ENCODE results near the gene FADS2.

FADS2 gene

DNA sequence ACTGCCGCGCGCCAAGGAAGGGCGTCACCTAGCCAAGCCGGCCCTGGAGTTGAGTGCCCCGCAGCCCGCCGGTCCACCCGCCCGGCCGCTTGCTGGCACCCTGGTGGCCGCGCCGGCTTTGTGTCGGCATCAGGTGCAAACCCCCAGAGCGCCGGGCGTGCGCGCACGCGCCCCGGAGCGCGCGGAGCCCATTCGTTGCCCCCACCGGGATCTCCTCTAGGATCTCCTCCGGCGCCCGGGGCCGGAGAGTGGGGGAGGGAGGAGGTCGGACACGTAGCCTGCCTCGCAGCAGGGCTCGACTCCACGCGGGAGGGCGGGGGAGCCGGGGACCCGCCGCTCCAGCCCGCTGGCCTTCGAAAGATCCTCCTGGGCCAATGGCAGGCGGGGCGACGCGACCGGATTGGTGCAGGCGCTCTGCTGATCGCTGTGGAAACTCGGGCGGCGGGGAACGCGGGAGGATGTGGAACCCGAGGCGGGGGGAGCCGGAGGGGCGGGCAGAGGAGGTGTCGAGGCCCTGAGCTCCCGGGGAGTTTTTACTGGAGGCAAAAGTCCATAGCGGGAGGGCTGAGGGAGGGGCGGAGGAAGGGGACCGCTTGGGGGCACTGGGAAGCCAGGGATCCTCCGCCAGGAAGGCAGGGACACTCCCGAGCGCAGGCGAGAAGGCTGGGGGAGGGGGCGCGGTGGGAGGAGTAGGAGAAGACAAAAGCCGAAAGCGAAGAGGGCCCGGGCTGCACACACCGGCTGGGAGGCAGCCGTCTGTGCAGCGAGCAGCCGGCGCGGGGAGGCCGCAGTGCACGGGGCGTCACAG is at the start of gene FADS2:
Gene FADS2 (plus strand): TSS at position 730 of the 808 bp plus-strand sequence. CDS start 91 bp downstream, outside the sequence.
- peak; percentile 69 for DNase-seq

DNA sequence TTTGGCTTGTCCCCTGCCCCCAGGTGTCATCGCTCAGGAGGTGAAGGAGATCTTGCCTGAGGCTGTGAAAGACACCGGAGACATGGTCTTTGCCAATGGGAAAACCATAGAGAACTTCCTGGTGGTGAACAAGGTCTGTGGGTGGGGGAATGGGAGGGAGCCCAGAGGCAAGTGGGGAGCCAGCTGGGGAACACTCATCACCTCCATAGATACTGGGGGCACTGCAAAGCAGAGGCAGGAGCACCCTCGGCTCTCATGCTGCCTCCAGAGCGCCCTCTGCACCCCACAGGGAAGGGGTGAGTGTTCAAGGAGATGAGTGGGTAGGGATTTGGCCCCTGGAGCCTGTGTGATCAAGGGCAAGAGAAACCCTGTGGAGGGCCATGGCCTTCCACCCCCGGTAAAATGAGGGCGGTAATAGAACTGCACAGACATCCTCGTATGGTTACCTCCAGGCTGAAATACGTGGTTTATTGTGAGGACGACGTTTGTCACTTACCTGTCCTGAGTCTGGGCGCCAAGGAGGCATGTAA is 49.7 kb upstream of the FADS2 start:
- no peak for DNase-seq

DNA sequence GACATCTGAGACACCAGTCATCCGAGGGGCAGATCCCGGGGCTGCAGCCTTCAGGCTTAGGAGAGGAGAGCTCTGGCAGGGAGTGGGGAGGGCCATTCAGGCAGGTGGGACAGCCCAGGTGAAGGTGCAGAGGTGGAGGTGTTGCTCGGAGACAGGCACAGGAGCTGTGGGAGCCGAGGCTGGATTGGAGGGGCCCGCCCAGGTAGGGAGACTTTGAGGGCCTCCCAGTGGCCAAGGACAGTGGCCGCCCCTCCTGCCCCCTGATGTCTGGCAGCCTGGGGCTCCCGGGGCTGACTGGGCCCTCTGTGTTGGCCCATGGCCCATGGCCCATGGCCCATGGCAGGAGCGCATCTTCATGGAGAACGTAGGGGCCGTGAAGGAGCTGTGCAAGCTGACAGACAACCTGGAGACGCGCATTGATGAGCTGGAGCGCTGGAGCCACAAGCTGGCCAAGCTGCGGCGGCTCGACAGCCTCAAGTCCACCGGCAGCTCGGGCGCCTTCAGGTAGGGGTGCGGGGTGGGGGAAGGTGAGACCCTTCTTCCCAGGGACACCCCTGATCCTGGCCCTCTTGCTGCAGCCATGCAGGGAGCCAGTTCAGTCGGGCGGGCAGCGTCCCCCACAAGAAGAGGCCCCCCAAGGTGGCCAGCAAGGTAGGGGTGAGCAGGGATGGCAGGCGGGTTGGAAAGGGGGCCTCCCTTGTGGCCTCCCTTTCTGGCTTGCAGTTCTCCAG is 49.0 kb upstream of the FADS2 start:
- DNase-seq, result no peak

DNA sequence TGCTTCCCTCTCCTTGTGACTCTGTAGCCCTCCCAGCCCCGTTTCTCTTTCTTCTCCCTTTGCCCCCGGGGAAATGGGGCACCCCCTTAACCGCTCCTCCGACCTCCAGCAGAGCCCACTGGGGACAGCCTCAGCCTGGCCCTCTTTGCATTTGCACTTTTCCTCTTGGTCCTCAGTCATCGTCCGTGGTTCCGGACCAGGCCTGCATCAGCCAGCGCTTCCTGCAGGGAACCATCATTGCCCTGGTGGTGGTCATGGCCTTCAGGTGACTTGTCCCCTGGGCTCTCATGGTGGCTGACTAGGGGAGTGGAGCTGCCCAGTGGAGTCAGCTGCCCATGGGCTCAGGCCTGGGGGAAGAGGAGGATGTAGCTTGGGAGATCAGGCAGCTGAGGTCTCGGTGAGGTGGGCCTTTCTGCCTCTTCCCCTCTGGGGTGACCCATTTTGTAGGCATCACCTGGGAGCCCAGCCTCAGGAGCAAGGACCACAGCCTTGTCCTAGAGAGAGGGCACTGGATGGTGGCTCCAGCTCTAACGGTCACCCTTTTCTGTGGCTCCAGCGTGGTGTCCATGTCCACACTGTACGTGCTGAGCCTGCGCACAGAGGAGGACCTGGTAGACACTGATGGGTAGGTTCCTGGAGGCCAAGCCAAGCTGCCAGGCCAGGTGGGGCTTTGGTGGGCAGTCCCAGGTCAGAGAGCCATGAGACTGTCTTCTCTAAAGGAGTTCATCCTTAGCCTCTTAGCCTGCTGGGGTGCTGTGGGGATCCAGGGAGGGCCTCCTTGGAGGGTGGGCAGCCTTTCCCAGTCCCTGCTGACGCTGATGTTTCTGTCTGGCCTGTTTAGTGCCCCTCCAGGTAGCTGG is 48.2 kb upstream of the FADS2 start:
- DNase-seq, result no peak

DNA sequence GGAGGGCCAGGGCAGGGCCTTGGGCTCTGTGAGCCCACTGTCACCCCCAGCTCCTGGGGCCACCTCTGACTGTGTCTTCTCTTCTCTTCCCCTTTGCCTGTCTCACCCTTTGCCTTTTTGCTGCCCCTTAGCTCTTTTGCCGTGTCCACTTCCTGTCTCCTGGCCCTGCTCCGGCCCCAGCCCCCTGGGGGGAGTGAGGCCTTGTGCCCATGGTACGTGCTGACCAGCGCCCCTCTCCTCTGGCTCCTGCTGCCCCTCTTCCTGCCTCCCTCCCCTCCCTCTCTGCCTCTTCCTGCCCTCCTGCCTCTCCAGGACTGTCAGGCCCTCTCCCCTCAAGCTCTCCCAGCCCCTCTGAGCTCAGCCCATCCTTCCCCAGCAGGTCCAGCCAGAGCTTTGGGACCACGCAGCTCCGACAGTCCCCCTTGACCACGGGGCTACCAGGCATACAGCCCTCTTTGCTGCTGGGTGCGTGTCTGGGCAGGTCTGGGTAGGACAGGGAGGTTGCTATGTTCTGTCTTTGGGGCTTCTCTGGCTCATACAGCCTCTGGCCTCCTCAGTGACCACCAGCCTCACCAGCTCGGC is 47.4 kb upstream of the FADS2 start:
- DNase-seq, result no peak

DNA sequence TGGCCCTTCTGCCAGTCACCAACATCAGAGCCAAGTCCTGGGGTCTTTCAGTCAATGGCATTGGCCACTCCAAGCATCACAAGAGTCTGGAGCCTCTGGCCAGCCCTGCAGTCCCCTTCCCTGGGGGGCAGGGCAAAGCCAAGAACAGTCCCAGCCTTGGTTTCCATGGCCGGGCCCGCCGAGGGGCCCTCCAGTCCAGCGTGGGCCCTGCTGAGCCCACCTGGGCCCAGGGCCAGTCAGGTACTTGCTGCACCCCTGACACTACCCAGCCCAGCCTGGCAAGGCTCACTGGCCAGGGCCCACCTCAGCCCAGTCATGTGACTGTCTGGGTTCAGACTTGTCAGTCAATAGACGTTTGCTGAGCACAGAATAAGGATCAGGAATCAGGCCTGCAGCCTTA is 46.5 kb upstream of the FADS2 start:
- no peak for DNase-seq

DNA sequence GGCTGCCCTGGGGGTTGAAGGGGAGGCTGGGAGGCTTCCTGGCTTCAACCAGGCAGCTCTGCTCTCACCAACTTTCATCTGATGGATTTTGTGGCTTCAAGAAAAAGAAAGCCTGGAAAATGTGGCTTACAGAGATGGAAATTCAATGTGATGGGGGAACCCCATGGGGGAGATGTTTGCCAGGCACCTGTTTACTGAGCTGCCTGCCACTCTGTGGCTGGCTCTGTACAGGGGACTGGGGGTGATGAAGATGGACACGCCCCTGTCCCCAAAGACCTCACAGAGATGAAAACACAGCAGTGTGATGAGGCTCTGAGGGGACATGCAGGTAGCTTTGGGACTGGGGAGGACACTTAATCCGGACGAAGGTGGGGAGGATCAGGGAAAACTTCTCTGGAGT is 45.8 kb upstream of the FADS2 start:
- DNase-seq, result no peak

DNA sequence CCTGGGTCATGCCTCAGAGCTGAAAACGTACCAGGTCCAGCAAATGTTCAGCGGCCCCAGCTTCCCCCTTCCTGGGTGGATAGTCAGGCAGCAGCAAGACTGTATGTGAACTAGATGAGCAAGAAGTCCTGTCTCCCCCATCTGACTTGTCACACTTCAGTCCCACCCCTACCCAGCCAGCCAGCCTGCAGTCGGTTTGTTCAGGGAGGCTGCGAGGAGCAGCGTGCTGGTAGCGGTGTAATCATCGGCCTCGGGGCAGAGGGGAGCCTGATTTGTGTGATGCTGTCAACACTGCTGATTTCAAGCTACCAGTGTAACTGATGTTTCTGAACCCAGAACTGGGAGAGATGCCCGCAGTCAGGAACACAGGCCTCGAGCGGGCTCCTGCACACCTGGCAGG is 45.3 kb upstream of the FADS2 start:
- no peak for DNase-seq

DNA sequence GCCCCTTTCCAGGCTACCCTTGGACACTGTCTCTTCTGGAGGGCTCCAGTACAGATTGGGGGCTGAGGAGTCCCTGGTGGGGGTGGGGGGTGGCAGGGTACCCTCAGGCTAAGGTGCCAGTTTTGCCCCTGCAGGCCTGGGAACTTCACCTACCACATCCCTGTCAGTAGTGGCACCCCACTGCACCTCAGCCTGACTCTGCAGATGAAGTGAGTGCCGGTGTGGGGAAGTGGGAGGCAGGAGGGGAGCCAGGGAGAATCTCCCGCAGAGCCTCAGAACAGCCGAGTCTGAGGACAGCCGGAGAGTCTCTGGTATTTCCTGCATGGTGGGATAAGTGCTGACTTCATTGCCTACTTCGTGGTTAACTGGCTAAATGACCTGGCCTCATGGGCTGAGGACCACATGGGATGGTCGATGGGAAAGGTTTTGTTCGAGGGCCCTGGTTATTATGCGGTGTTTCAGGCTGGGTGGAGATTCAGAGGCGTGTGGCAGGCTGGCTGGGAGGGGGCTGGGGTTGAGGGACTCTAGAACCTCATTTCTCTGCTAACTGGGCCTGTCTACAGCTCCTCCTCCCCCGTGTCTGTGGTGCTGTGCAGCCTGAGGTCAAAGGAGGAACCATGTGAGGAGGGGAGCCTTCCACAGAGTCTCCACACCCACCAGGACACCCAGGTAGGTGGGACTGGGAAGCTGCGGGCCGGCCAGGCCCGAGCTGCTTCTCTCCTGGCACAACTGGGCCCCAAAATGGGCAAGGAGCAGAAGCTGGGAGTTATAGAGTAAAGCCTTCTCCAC is 44.2 kb upstream of the FADS2 start:
- DNase-seq, result no peak

DNA sequence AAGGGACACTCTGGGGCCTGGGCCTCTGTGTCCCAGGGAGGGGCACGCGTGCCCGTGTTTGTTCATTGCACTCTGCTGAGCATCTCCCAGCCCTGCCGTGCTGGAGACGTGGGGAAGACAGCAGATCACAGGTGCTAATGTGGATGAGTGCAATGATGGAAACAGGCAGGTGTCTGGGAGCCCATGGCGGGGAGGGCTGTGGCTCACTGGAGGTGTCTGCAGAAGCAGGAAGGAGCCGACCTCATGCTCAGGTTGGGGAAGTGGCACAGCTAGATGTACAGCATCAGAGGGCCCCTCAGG is 43.6 kb upstream of the FADS2 start:
- DNase-seq, result no peak

DNA sequence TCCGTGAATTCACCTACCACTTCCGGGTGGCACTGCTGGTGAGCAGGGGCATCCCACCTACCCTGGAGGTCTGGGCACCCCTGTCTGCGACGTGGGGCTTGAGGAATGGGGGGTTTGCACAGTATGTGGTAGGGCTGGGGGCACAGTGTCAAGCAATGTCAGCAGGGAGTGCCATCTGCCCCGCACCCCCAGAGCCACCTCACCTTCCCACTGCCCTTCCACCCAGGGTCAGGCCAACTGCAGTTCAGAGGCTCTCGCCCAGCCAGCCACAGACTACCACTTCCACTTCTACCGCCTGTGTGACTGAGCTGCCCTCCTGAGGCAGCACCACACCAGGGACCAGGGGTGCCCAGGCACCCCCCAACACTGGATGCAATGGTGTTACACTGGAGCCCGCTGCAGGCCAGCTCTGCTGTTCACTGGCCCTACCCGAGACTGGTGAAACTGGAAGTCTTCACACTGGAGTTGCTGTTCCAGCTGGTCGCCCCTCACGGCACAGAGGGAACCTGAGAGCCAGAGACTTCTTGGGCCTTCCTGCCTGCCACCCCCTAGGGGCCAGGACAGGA is 42.2 kb upstream of the FADS2 start:
- no peak for DNase-seq

DNA sequence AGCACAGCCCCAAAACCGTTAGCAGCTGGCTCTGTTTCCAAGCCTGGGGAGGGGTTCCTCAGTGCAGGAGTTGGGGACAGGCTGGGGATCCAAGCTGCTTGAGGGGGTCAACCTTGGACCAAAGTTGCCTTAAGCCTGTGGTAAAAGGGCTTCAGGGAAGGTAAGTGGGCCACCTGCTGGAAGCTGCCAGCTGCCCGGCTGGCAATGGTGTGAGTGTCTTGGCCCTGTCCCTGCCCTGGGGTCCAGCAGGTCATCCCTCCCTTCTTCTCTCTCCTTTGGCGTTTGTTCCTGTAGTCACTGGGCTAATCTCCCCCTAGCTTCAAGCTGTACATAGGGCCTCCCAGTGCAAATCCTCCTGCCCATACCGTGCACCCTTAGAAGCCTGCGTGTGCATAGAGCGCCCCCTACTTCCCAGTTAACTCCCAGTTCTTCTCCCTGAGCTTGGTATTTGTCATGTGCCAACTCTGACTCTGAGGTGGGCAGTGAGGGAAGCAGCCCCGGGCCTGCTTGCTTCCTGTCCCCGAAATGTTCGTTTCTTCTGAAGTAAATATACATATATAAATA is 40.1 kb upstream of the FADS2 start:
- peak; percentile 21 for DNase-seq

DNA sequence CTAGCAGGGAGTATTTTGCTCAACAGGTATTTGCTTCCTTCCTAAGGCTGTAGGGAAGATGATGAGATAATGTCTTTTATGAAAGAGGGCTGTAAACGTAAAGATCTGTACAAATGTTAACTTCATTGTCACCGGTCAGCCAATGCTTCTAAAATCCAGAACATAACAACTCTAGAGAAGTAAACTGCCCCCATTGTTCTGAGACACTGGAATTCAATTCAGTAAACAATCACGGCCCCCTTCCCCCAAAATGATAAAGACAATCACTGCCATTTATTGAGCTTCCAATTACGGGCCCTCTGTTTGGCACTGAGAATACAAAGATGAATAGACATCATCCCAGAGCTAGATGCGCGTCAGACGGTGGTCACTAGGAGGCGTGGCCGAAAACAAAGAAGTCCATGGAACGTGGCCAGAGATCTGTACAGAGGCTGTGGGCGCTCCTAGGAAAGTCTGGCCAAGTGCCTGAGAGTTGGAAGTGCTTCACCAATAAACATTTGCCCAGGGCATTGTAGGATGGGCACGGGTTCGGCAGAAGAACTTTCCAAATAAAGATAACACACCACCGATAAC is 36.3 kb upstream of the FADS2 start:
- peak; percentile 53 for DNase-seq

DNA sequence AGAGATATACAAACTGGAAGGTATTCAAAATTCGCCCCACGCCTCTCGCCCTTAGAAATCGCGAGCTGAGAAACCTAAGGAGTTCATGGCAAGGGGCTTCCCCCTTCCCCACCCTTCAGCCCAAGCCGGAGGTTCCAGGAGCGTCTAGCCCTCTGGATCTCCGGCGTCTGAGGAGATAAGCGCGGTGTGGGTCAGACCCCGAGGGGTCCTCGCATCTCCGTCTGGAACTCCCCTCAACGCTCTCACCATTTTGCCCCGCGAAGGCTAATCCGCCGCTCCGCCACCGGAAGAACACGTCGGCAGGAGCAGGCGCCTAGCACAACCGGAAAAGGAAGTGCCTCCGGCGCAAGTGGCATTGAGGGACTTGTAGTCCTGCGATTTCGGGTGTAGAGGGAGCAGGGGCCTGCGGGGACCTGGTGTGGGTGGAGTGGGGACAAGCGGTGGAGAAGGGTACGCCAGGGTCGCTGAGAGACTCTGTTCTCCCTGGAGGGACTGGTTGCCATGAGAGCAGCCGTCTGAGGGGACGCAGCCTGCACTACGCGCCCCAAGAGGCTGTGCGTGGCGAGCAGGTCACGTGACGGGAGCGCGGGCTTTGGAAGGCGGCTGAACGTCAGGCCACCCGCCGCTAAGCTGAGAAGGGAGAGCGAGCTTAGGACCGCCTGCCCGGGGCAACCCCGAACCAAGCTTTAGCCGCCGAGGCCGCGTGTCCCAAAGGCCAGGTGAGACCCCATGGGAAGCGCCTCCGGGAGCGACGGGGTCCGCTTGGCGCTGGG is 35.6 kb upstream of the FADS2 start, which contains the start of the genes FEN1 and TMEM258:
Gene FEN1 (plus strand): TSS at position 602 of the 773 bp plus-strand sequence. CDS start 2,451 bp downstream, outside the sequence.
Gene TMEM258 (minus strand): TSS at position 290 of the 773 bp plus-strand sequence. CDS start 41 bp downstream, at position 249.
- DNase-seq, result peak; percentile 89

DNA sequence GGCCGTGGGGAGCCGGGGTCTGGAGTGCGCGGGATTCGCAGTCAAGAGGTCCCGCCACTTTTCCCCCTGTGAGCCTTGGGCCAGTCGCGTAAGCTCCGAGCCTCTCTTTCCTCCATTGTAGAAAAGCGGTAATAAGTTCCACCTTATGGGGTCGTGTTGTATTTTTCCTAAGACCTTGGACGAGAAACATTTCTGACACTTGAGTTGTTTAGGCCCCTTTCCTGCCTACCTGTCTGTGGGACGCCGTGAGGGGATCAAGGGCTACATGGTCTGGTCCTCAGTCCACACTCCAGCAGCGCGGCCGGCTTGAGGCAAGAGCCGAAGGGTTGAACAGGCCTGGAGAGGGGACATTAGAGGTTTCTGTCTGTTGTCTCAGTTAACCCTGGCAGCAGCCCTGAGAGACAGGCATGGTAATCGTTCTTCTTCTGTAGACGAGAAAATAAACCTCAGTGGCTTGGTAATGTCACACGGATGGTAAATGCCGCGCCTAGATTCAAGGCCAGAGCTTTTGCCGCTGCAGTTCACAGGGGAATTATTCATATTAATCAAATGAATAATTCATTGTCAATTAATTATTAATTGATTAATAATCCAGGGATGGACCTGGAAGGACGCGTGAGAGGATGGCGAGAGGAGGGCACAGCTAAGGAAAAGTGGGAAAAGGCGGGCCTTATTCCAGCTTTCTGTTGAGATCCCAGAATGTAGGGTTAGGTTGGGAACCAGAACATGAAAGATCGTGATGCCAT is 34.8 kb upstream of the FADS2 start:
- DNase-seq, result no peak

DNA sequence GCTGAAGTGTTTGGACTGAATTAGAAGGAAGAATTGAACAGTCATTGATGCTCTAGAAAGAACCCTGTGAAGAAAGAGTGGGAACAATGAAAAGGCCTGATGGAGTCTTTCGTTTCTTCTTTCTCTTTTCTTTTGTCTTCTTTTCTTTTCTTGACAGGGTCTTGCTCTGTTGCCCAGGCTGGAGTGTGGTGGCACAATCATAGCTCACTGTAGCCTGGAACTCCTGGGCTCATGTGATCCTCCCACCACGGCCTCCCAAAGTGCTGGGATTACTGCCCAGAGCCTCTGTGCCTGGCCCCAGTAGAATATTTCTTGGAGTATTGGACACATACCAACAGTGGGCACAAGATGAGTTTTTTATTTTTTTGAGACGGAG is 34.3 kb upstream of the FADS2 start:
- no peak for DNase-seq

DNA sequence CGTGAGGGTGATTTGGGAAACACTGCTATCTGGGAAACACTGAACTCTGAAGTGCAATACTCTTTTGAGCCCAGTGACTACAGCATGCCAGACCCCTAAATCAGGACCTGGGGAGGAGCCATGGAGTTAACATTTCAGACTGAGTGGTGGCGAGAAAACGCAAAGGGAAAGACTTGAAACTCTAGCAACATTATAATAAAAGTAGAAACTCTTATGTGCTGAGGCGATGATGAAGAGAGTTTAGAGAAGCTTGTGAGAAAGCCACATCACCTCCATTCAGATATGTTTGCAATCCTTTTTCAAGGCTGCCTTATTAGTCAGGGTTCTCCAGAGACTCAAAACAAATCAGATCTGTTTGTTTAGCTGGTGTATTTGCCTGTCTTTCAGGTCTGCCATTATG is 33.5 kb upstream of the FADS2 start:
- DNase-seq, result no peak

DNA sequence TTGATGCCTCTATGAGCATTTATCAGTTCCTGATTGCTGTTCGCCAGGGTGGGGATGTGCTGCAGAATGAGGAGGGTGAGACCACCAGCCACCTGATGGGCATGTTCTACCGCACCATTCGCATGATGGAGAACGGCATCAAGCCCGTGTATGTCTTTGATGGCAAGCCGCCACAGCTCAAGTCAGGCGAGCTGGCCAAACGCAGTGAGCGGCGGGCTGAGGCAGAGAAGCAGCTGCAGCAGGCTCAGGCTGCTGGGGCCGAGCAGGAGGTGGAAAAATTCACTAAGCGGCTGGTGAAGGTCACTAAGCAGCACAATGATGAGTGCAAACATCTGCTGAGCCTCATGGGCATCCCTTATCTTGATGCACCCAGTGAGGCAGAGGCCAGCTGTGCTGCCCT is 32.6 kb upstream of the FADS2 start:
- DNase-seq, result no peak

DNA sequence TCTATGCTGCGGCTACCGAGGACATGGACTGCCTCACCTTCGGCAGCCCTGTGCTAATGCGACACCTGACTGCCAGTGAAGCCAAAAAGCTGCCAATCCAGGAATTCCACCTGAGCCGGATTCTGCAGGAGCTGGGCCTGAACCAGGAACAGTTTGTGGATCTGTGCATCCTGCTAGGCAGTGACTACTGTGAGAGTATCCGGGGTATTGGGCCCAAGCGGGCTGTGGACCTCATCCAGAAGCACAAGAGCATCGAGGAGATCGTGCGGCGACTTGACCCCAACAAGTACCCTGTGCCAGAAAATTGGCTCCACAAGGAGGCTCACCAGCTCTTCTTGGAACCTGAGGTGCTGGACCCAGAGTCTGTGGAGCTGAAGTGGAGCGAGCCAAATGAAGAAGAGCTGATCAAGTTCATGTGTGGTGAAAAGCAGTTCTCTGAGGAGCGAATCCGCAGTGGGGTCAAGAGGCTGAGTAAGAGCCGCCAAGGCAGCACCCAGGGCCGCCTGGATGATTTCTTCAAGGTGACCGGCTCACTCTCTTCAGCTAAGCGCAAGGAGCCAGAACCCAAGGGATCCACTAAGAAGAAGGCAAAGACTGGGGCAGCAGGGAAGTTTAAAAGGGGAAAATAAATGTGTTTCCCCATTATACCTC is 32.1 kb upstream of the FADS2 start:
- no peak for DNase-seq
